H9 (cell line): ENCODE data around the gene ABHD8. TPM values are rescaled to one million over a fixed set of nuclear protein-coding genes. Genes with fewer than 3 reads are reported as not detected.

Experiments used
- DNase-seq: peaks from one replicate; pipeline ENCODE4 v3.0.0-alpha.2; 2017
- H2AFZ ChIP-seq: one replicate; pipeline ENCODE4 v1.6.1; 2013; ENCODE audit warnings: mild to moderate bottlenecking, low read length, control low read depth, moderate library complexity
- H2AK5ac ChIP-seq: 2 replicates; pipeline ENCODE4 v1.6.1; 2013; ENCODE audit warnings: low read length, control low read depth, mixed read lengths; ENCODE audit not compliant: insufficient read length
- H2BK120ac ChIP-seq: one replicate; pipeline ENCODE4 v1.6.1; 2013; ENCODE audit warnings: low read depth, mild to moderate bottlenecking, low read length, control low read depth, inconsistent platforms; ENCODE audit not compliant: poor library complexity, severe bottlenecking
- H2BK12ac ChIP-seq: 2 replicates; pipeline ENCODE4 v1.6.1; 2013; ENCODE audit warnings: low read length, control low read depth, mixed read lengths, low read depth; ENCODE audit not compliant: insufficient read length
- H2BK15ac ChIP-seq: 2 replicates; pipeline ENCODE4 v1.6.1; 2013; ENCODE audit warnings: low read depth, low read length, control low read depth
- H2BK20ac ChIP-seq: one replicate; pipeline ENCODE4 v1.6.1; 2013; ENCODE audit warnings: low read depth, mild to moderate bottlenecking, low read length, control low read depth, inconsistent platforms; ENCODE audit not compliant: poor library complexity, severe bottlenecking
- H2BK5ac ChIP-seq: 2 replicates; pipeline ENCODE4 v1.6.1; 2013; ENCODE audit warnings: low read length, control low read depth, mixed read lengths; ENCODE audit not compliant: insufficient read length
- H3K14ac ChIP-seq: 2 replicates; pipeline ENCODE4 v1.6.1; 2013; ENCODE audit warnings: low read length, control low read depth; ENCODE audit not compliant: insufficient read depth
- H3K18ac ChIP-seq: 2 replicates; pipeline ENCODE4 v1.6.1; 2013; ENCODE audit warnings: low read depth, mild to moderate bottlenecking, mixed read lengths, low read length, control low read depth; ENCODE audit not compliant: insufficient read length
- H3K23ac ChIP-seq: 2 replicates; pipeline ENCODE4 v1.6.1; 2013; ENCODE audit warnings: low read length, control low read depth, mixed read lengths, low read depth; ENCODE audit not compliant: insufficient read length
- H3K23me2 ChIP-seq: 2 replicates; pipeline ENCODE4 v1.6.1; 2013; ENCODE audit warnings: low read depth, mild to moderate bottlenecking, mixed read lengths, low read length, control low read depth; ENCODE audit not compliant: insufficient read length, poor library complexity, severe bottlenecking
- H3K27ac ChIP-seq: 2 replicates; pipeline ENCODE4 v1.5.1; 2013; ENCODE audit warnings: low read length, control low read depth, mixed read lengths, low read depth; ENCODE audit not compliant: insufficient read length
- H3K27me3 ChIP-seq: 2 replicates; pipeline ENCODE4 v1.6.1; 2013; ENCODE audit warnings: low read length, control low read depth, inconsistent platforms; ENCODE audit not compliant: insufficient read depth
- H3K4ac ChIP-seq: 2 replicates; pipeline ENCODE4 v1.6.1; 2013; ENCODE audit warnings: low read depth, mild to moderate bottlenecking, control low read depth, inconsistent platforms, low read length, moderate library complexity
- H3K4me1 ChIP-seq: 2 replicates; pipeline ENCODE4 v1.6.1; 2013; ENCODE audit warnings: low read length, control low read depth, inconsistent platforms; ENCODE audit not compliant: insufficient read depth
- H3K4me2 ChIP-seq: 2 replicates; pipeline ENCODE4 v1.6.1; 2013; ENCODE audit warnings: low read length, control low read depth, mixed read lengths; ENCODE audit not compliant: insufficient read length, insufficient read depth
- H3K56ac ChIP-seq: 2 replicates; pipeline ENCODE4 v1.6.1; 2013; ENCODE audit warnings: low read depth, mild to moderate bottlenecking, mixed read lengths, low read length, control low read depth; ENCODE audit not compliant: insufficient read length
- H3K79me1 ChIP-seq: 2 replicates; pipeline ENCODE4 v1.6.1; 2013; ENCODE audit warnings: low read depth, mild to moderate bottlenecking, moderate library complexity, low read length, control low read depth, inconsistent platforms; ENCODE audit not compliant: insufficient read depth, poor library complexity, severe bottlenecking
- H3K79me2 ChIP-seq: 2 replicates; pipeline ENCODE4 v1.6.1; 2013; ENCODE audit warnings: low read length, control low read depth, inconsistent platforms; ENCODE audit not compliant: insufficient read depth
- H3K9ac ChIP-seq: 2 replicates; pipeline ENCODE4 v1.6.1; 2013; ENCODE audit warnings: low read length, control low read depth, mixed read lengths; ENCODE audit not compliant: insufficient read length; ENCODE audit errors: extremely low read depth
- H3K9me3 ChIP-seq: one replicate; pipeline ENCODE4 v1.6.1; 2013; ENCODE audit warnings: low read depth, low read length, inconsistent platforms; ENCODE audit not compliant: control insufficient read depth
- H3T11ph ChIP-seq: one replicate; pipeline ENCODE4 v1.6.1; 2013; ENCODE audit warnings: mild to moderate bottlenecking, low read length, control low read depth, inconsistent platforms
- H4K20me1 ChIP-seq: one replicate; pipeline ENCODE4 v1.6.1; 2013; ENCODE audit not compliant: control insufficient read depth, insufficient read length, insufficient read depth
- H4K5ac ChIP-seq: 2 replicates; pipeline ENCODE4 v1.6.1; 2013; ENCODE audit warnings: low read depth, mild to moderate bottlenecking, mixed read lengths, low read length, control low read depth; ENCODE audit not compliant: insufficient read length
- H4K8ac ChIP-seq: replicated peaks from 2 replicates; pipeline ENCODE4 v1.6.1; 2013; ENCODE audit warnings: low read length, control low read depth, mixed read lengths, low read depth; ENCODE audit not compliant: insufficient read length
- H4K91ac ChIP-seq: 2 replicates; pipeline ENCODE4 v1.6.1; 2013; ENCODE audit warnings: low read depth, mild to moderate bottlenecking, moderate library complexity, mixed read lengths, low read length, control low read depth; ENCODE audit not compliant: insufficient read length
- H3K27ac Mint-ChIP-seq, 3 experiments: 2 replicates in 2 of 3; 3 replicates in 1 of 3; pipeline ENCODE4 v1.8.0; 2020 to 2021; ENCODE audit warnings: mixed read lengths in 3 of 3, mild to moderate bottlenecking in 1 of 3, moderate library complexity in 1 of 3
- H3K27me3 Mint-ChIP-seq: 2 replicates; pipeline ENCODE4 v1.8.0; 2021; ENCODE audit warnings: low read depth, mild to moderate bottlenecking, moderate library complexity, mixed read lengths
- H3K36me3 Mint-ChIP-seq, 3 experiments: 2 replicates in 2 of 3; 3 replicates in 1 of 3; pipeline ENCODE4 v1.8.0; 2020 to 2021; ENCODE audit warnings: low read depth in 3 of 3, mixed read lengths in 3 of 3; ENCODE audit not compliant: insufficient read depth in 1 of 3
- H3K4me1 Mint-ChIP-seq, 2 experiments: 2 replicates each; pipeline ENCODE4 v1.8.0; 2020; ENCODE audit warnings: mixed read lengths in 2 of 2
- H3K4me3 Mint-ChIP-seq, 2 experiments: 2 replicates in 1 of 2; 3 replicates in 1 of 2; pipeline ENCODE4 v1.8.0; 2020 to 2021; ENCODE audit warnings: mild to moderate bottlenecking in 2 of 2, mixed read lengths in 2 of 2, moderate library complexity in 1 of 2
- H3K9me3 Mint-ChIP-seq, 2 experiments: 2 replicates in 1 of 2; 3 replicates in 1 of 2; pipeline ENCODE4 v1.8.0; 2020; ENCODE audit warnings: mild to moderate bottlenecking in 2 of 2, mixed read lengths in 2 of 2, moderate library complexity in 1 of 2
- CTCF ChIP-seq: fragments of 200-600 bp; sonication (generic); conservative IDR thresholded peaks from 3 replicates; pipeline ENCODE4 v1.8.0; 2021; ENCODE audit warnings: antibody characterized with exemption, mild to moderate bottlenecking
- WGBS: extraction: QIAGEN DNeasy Blood & Tissue Kit; methylation state at CpG from one replicate; pipeline ENCODE4 v1.1.7; 2013; ENCODE audit warnings: missing lambda C conversion rate, low lambda C conversion rate, mixed read lengths; ENCODE audit not compliant: insufficient read length; ENCODE audit errors: extremely low coverage; 5-methylcytosine and 5-hydroxymethylcytosine counted together
- total RNA-seq: library from RNA; stranded (reverse); gene quantifications from 2 replicates; pipeline ENCODE4 v1.2.1, GENCODE V29; 2021

ABHD8 gene
- total RNA-seq, 1 experiment from 2014 or later = 11.7 TPM

DNA sequence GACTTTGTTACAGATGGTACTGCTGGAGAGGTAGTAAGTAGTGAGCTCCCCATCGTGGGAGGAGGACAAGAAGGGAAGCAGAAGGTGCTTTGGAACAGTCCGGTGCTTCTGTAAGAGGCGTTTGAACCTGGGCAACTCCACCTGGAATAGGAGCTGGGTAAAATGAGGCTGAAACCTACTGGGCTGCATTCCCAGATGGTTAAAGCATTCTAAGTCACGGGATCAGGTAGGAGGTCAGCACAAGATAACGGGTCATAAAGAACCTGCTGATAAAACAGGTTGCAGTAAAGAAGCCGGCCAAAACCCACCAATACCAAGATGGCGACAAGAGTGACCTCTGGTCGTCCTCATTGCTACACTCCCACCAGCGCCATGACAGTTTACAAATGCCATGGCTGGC lies 16.5 kb downstream of the ABHD8 start:
- Histone ChIP-seq H3T11ph (no peak overlapping the region), H2BK12ac (no peak overlapping the region), H3K9ac (no peak overlapping the region), H3K27me3 (no peaks in the 10 kb centered on the region; the same call in 1 of the 2 replicates), H4K5ac (no peak overlapping the region), H4K8ac (no peak overlapping the region), H3K4me2 (no peak overlapping the region), H2BK5ac (no peak overlapping the region), H3K18ac (no peak overlapping the region), H4K91ac (no peak overlapping the region), H3K79me2 (no peaks in the 10 kb centered on the region), H3K14ac (no peak overlapping the region), H3K27ac (no peak overlapping the region), H2BK20ac (no peak overlapping the region), H2BK15ac (no peak overlapping the region), H2AFZ (no peak overlapping the region), H2AK5ac (no peak overlapping the region), H2BK120ac (no peak overlapping the region), H4K20me1 (peaks cover 4% of the 10 kb centered on the region), H3K4me1 (no peaks in the 10 kb centered on the region), H3K79me1 (no peaks in the 10 kb centered on the region), H3K23ac (no peak overlapping the region), H3K56ac (no peak overlapping the region), H3K23me2 (peaks cover 5% of the 10 kb centered on the region), H3K4ac (no peak overlapping the region), H3K9me3 (no peaks in the 10 kb centered on the region)
- Mint-ChIP-seq H3K4me1 (peaks cover 7 to 16% of the 10 kb centered on the region in 2 experiments; a peak in 3 of 4 replicates), H3K27me3 (peaks cover 4% of the 10 kb centered on the region), H3K36me3 (peaks cover 18 to 24% (median 24%) of the 10 kb centered on the region in 3 experiments), H3K4me3 (no peak overlapping the region), H3K27ac (no peak overlapping the region; a peak in 1 of 7 replicates), H3K9me3 (no peaks in the 10 kb centered on the region; a peak in 1 of 5 replicates)
- no CpG with 5 or more reads among the region's 9 CpGs for WGBS
- TF ChIP-seq CTCF = no peak
- DNase-seq = no peak
